GM18873 (cell line): ENCODE data around the gene MICAL1.

Experiments
- ATAC-seq: cut with Tn5 transposase; IDR thresholded peaks from one replicate; pipeline ENCODE4 v1.9.1; 2021; ENCODE audit warnings: mild to moderate bottlenecking, moderate library complexity, moderate number of reproducible peaks; ENCODE audit not compliant: unreplicated experiment, low FRiP score

Gene MICAL1

GRCh38 chr6:109440331-109441068 is 15.1 kb downstream of the MICAL1 start, which contains the start of the genes PPIL6 and SMPD2:
TSS of gene PPIL6 (minus strand) at chr6:109440628. CDS start at chr6:109440590, 38 bp downstream.
TSS of gene SMPD2 (plus strand) at chr6:109440724. CDS start at chr6:109441122, 398 bp downstream.
- peak; percentile 56 for ATAC-seq

- no peak for ATAC-seq
Measured at GRCh38 chr6:109436041-109436440, 19.5 kb downstream of the MICAL1 start.

- ATAC-seq, result no peak
Measured at GRCh38 chr6:109434456-109434855, 21.1 kb downstream of the MICAL1 start.

- ATAC-seq, result no peak
Measured at GRCh38 chr6:109429496-109429895, 26.1 kb downstream of the MICAL1 start.

- no peak for ATAC-seq
Measured at GRCh38 chr6:109428889-109429477, 26.6 kb downstream of the MICAL1 start.

- ATAC-seq, result no peak
Measured at GRCh38 chr6:109424946-109425345, 30.6 kb downstream of the MICAL1 start.

GRCh38 chr6:109421184-109421583 is 34.4 kb downstream of the MICAL1 start:
- no peak for ATAC-seq

GRCh38 chr6:109420751-109421150 is 34.8 kb downstream of the MICAL1 start:
- no peak for ATAC-seq

GRCh38 chr6:109417646-109418045 is 37.9 kb downstream of the MICAL1 start:
- no peak for ATAC-seq

- no peak for ATAC-seq
Measured at GRCh38 chr6:109411034-109411433, 44.5 kb downstream of the MICAL1 start.

GRCh38 chr6:109406196-109406595 is 49.4 kb downstream of the MICAL1 start:
- no peak for ATAC-seq

GRCh38 chr6:109397020-109397419 is 58.6 kb downstream of the MICAL1 start:
- no peak for ATAC-seq

GRCh38 chr6:109396046-109396718 is 59.4 kb downstream of the MICAL1 start:
- no peak for ATAC-seq
